Natural killer cell (primary cell): Measurements from ENCODE around the gene TRAP1. TPM values are rescaled to one million over a fixed set of nuclear protein-coding genes. Genes with fewer than 3 reads are reported as not detected.

Source experiments
- ATAC-seq, 3 donors: fragments of 150-1000 bp in 2 of 3; fragments of 200-7000 bp in 1 of 3; cut with Tn5 transposase; 1 replicate in 1 of 3; 2 replicates in 2 of 3; pipeline ENCODE4 v1.10.0; 2021; ENCODE audit warnings: mild to moderate bottlenecking in 2 of 3, moderate library complexity in 2 of 3
- DNase-seq, 2 donors: peaks; one replicate each; pipeline versions ENCODE4 v3.0.0 to v3.0.0-alpha.2; 2013 to 2021; ENCODE audit warnings: mixed read lengths in 1 of 2
- H3K27ac ChIP-seq: one replicate; pipeline ENCODE4 v1.5.1; 2013; ENCODE audit warnings: mild to moderate bottlenecking, low read length
- H3K27me3 ChIP-seq: one replicate; pipeline ENCODE4 v1.6.1; 2013; ENCODE audit warnings: low read length; ENCODE audit not compliant: control insufficient read depth, insufficient read depth
- H3K36me3 ChIP-seq: one replicate; pipeline ENCODE4 v1.6.1; 2013; ENCODE audit warnings: low read length; ENCODE audit not compliant: control insufficient read depth, insufficient read depth
- H3K4me1 ChIP-seq: one replicate; pipeline ENCODE4 v1.6.1; 2013; ENCODE audit warnings: low read length; ENCODE audit not compliant: control insufficient read depth, insufficient read depth
- H3K4me3 ChIP-seq: one replicate; pipeline ENCODE4 v1.5.1; 2013; ENCODE audit warnings: low read length
- H3K9me3 ChIP-seq: one replicate; pipeline ENCODE4 v1.6.1; 2013; ENCODE audit warnings: low read length; ENCODE audit not compliant: control insufficient read depth, insufficient read depth
- H3K27ac Mint-ChIP-seq, 2 donors: one replicate each; pipeline ENCODE4 v1.8.0; 2022; ENCODE audit warnings: mild to moderate bottlenecking in 2 of 2, mixed read lengths in 2 of 2, moderate library complexity in 1 of 2
- H3K27me3 Mint-ChIP-seq, 2 donors: one replicate each; pipeline ENCODE4 v1.8.0; 2022; ENCODE audit warnings: low read depth in 2 of 2, mixed read lengths in 2 of 2
- H3K36me3 Mint-ChIP-seq: one replicate; pipeline ENCODE4 v1.8.0; 2022; ENCODE audit warnings: mixed read lengths
- H3K4me1 Mint-ChIP-seq, 2 donors: one replicate each; pipeline ENCODE4 v1.8.0; 2022; ENCODE audit warnings: mixed read lengths in 2 of 2
- H3K4me3 Mint-ChIP-seq: one replicate; pipeline ENCODE4 v1.8.0; 2022; ENCODE audit warnings: mild to moderate bottlenecking, moderate library complexity, mixed read lengths
- H3K9me3 Mint-ChIP-seq, 2 donors: one replicate each; pipeline ENCODE4 v1.8.0; 2022; ENCODE audit warnings: mixed read lengths in 2 of 2
- WGBS: methylation state at CpG from one replicate; pipeline ENCODE4 v1.1.7; 2013; ENCODE audit warnings: missing lambda C conversion rate; ENCODE audit not compliant: insufficient coverage; 5-methylcytosine and 5-hydroxymethylcytosine counted together
- intact Hi-C: fragments of 100-400 bp; cut with micrococcal nuclease; formaldehyde crosslinking; loops from one replicate; pipeline ENCODE4 v1.14.2; 2022
- total RNA-seq, 4 donors: library from RNA; stranded (reverse); fragments of 120-200 nt in 1 of 4; gene quantifications; one replicate each; pipeline versions ENCODE4 v1.2.3 to v1.2.4, GENCODE V29; 2013 to 2022
- TF ChIP-seq, protein P1 (sequence below): fragments of 200-600 bp; IDR thresholded peaks from one replicate; pipeline ENCODE4 v1.8.0; 2022; ENCODE audit warnings: antibody characterized with exemption

TRAP1 gene
- total RNA-seq, 3 donors from 2014 or later (not counting 1 experiment from before 2014, with no cell fraction given), result 33.7 to 56.7 (median 54.6) TPM

DNA sequence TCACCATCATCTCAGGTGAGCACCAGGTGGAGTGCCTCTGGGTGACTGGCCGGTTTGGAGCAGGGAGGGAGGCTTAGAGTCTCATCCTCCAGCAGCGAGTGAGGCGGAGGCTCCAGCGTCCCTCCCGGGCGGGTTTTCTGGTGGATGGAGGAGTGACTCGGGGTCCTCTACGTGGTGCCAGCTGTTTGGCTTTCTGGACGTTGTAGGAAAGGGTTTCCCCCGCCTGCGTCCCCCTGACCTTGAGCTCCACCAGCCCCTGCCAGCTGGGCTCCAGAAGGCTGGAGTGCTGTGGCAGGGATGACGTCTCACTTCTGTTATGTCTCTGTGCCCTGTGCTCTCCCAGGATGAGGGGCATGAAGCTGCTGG, 62.3 kb downstream of the TRAP1 start:
- Histone ChIP-seq H3K4me3 (no peak overlapping the region), H3K27me3 (no peaks in the 10 kb centered on the region), H3K9me3 (no peaks in the 10 kb centered on the region), H3K36me3 (peaks cover 51% of the 10 kb centered on the region), H3K27ac (no peak overlapping the region), H3K4me1 (no peaks in the 10 kb centered on the region)
- Mint-ChIP-seq H3K4me3 (no peak overlapping the region), H3K9me3 (no peaks in the 10 kb centered on the region), H3K27ac (no peak overlapping the region), H3K27me3 (no peaks in the 10 kb centered on the region), H3K36me3 (no peaks in the 10 kb centered on the region), H3K4me1 (peaks cover 6% of the 10 kb centered on the region in 2 donors)
- intact Hi-C loops, result no loop called here
- DNase-seq (no peak), ATAC-seq (no peak)
- TF ChIP-seq, protein P1, sequence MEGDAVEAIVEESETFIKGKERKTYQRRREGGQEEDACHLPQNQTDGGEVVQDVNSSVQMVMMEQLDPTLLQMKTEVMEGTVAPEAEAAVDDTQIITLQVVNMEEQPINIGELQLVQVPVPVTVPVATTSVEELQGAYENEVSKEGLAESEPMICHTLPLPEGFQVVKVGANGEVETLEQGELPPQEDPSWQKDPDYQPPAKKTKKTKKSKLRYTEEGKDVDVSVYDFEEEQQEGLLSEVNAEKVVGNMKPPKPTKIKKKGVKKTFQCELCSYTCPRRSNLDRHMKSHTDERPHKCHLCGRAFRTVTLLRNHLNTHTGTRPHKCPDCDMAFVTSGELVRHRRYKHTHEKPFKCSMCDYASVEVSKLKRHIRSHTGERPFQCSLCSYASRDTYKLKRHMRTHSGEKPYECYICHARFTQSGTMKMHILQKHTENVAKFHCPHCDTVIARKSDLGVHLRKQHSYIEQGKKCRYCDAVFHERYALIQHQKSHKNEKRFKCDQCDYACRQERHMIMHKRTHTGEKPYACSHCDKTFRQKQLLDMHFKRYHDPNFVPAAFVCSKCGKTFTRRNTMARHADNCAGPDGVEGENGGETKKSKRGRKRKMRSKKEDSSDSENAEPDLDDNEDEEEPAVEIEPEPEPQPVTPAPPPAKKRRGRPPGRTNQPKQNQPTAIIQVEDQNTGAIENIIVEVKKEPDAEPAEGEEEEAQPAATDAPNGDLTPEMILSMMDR, result no peak
- 97% methylated on average over 12 of the region's 12 CpGs for WGBS

DNA sequence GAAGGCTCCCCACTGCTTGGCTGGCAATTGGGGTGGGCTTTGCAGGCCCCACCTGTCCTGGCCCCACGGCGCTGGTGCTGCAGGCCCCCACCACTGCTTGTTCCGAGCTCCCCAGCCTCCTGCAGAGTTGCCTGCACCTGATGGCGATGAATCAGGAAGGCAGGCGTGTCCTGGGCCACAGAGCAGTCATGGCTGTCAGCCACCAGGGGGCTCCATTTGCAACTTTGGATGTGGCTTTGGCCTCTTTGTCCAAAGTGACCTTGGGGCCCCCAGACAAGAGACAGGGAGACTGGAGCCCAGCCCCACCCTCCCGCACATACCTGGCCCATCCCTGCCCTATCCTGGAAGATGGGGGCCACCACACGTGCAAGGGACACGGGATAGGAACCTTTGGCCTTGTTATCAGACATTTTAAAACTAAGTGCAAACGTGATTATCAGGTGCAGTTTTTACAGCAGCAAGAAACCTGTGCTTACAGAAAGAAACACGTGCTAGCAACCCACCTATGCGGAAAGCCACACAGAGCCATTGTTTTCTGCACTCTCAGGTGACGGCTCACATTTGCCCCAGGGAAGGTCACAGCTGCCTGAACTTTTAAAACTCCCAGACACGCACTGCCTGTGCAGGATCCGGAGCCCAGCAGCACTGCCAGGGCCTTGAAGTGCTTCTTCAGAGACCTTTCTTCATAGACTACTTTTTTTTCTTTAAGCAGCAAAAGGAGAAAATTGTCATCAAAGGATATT, 62.9 kb downstream of the TRAP1 start, which contains the start of gene DNASE1:
Gene DNASE1, plus strand, starts transcription at position 443 of the 743 bp plus-strand sequence. CDS start 683 bp downstream, outside the sequence.
- Mint-ChIP-seq H3K4me1 (peaks cover 6% of the 10 kb centered on the region in 2 donors), H3K9me3 (no peaks in the 10 kb centered on the region), H3K27me3 (no peaks in the 10 kb centered on the region), H3K27ac (peak within 1 kb of the TSS in 1 of 2 donors; percentile 76), H3K4me3 (no peak within 1 kb of the TSS), H3K36me3 (no peaks in the 10 kb centered on the region)
- ATAC-seq, result peak; percentile 65 to 79 (median 74)
- H3K27me3 ChIP-seq, result no peaks in the 10 kb centered on the region
- intact Hi-C loops, result no loop called here
- WGBS, result 80% methylated on average over 14 of the region's 14 CpGs
- H3K4me3 ChIP-seq, result no peak within 1 kb of the TSS
- no peak within 1 kb of the TSS for H3K27ac ChIP-seq
- peaks cover 46% of the 10 kb centered on the region for H3K36me3 ChIP-seq
- TF ChIP-seq, protein P1, result peak; percentile 76
- no peaks in the 10 kb centered on the region for H3K9me3 ChIP-seq
- DNase-seq, result peak; percentile 39 to 77
- no peaks in the 10 kb centered on the region for H3K4me1 ChIP-seq

DNA sequence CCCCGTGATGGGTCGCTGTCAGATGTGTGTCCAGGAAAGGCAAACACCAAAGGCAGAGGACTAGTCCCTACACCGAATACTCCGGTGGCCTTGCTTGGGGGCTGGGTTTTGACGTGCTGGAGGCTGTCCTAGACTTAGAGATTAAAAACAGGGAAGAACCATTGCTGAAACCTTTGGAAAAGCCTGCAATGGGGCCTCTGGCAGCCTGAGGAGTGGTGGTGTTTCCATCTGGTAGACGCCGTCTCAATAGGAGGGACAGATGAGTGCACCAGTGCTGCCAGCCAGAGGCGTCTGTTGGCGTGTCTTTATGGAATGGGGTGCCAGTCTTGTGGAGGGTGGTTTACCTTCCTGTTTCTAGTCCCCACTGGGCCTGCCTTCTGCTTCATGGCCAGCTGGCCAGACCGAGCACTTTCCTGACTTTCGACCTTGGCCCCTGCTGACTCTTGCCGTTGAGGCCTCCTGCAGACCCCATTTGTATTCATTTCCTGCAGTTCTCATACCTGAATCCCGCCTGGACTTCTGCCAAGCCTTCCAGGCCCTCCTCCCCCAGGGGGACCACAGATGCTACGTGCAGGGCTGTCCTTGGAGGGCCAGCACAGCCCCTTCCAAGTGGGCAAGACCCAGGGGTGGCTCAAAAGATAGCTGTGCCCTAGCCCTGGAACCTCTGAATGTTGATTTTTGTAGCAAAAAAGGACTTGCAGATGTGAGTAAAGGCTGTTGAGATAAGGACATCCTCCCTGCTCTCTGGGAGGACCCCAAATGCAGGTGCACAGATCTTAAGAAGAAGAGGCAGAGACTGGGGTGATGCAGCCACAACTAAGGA, 64.7 kb downstream of the TRAP1 start:
- H3K4me1 Mint-ChIP-seq, result peaks cover 6% of the 10 kb centered on the region in 2 donors
- Histone ChIP-seq H3K27me3 (no peaks in the 10 kb centered on the region), H3K9me3 (no peaks in the 10 kb centered on the region), H3K4me3 (no peak overlapping the region), H3K27ac (no peak overlapping the region), H3K4me1 (no peaks in the 10 kb centered on the region), H3K36me3 (peaks cover 30% of the 10 kb centered on the region)
- intact Hi-C loops, result no loop called here
- no peaks in the 10 kb centered on the region for H3K9me3 Mint-ChIP-seq
- ATAC-seq (no peak), DNase-seq (no peak)
- H3K4me3 Mint-ChIP-seq, result no peak overlapping the region
- H3K27ac Mint-ChIP-seq, result no peak overlapping the region
- TF ChIP-seq, protein P1, result no peak
- H3K27me3 Mint-ChIP-seq, result no peaks in the 10 kb centered on the region
- H3K36me3 Mint-ChIP-seq, result no peaks in the 10 kb centered on the region
- WGBS, result 95% methylated on average over 14 of the region's 14 CpGs
